B cell (primary cell): ENCODE measurements around the gene KIF16B. TPM values are rescaled to one million over a fixed set of nuclear protein-coding genes. Genes with fewer than 3 reads are reported as not detected.

Experiments
- ATAC-seq: fragments of 200-7000 bp; cut with Tn5 transposase; one replicate; pipeline ENCODE4 v1.10.0; 2021; ENCODE audit warnings: low read depth, mild to moderate bottlenecking, moderate number of reproducible peaks, moderate library complexity
- CTCF ChIA-PET: fragments of 350-600 bp; sonication (Branson Sonifier 250); formaldehyde crosslinking; loops from one replicate; lab custom pipeline; 2021; ENCODE audit warnings: antibody characterized with exemption, inconsistent platforms; lab: Charles Lee
- POLR2A ChIA-PET: fragments of 350-600 bp; sonication (Branson Sonifier 250); formaldehyde crosslinking; loops from one replicate; lab custom pipeline; 2021; ENCODE audit warnings: antibody characterized with exemption; lab: Charles Lee
- DNase-seq: peaks from one replicate; pipeline ENCODE4 v3.0.0; 2013
- H2AFZ ChIP-seq: 2 replicates; pipeline ENCODE4 v1.6.1; 2012; ENCODE audit warnings: mild to moderate bottlenecking, low read depth, low read length; ENCODE audit not compliant: insufficient read depth, poor library complexity, severe bottlenecking
- H3K27ac ChIP-seq, 2 donors: 1 replicate in 1 of 2; 2 replicates in 1 of 2; pipeline ENCODE4 v1.5.1; 2012 to 2013; ENCODE audit warnings: low read length in 2 of 2, mild to moderate bottlenecking in 2 of 2, moderate library complexity in 1 of 2
- H3K27me3 ChIP-seq, 4 experiments: fragments of 200-600 bp in 1 of 4; sonication (generic) in 1 of 4; replicated peaks in 1 of 4; 1 replicate in 2 of 4; 2 replicates in 2 of 4; pipeline versions ENCODE4 v1.6.1 to v1.7.0; 2013 to 2016; ENCODE audit warnings: low read length in 3 of 4, mild to moderate bottlenecking in 2 of 4, mixed read lengths in 1 of 4, moderate library complexity in 1 of 4; ENCODE audit not compliant: insufficient read depth in 4 of 4, control insufficient read depth in 3 of 4; ENCODE audit errors: control extremely low read depth in 1 of 4
- H3K36me3 ChIP-seq, 2 experiments: replicated peaks in 1 of 2; 1 replicate in 1 of 2; 2 replicates in 1 of 2; pipeline versions ENCODE4 v1.6.1 to v1.7.1; 2013; ENCODE audit warnings: low read length in 1 of 2; ENCODE audit not compliant: insufficient read depth in 2 of 2, control insufficient read depth in 1 of 2; ENCODE audit errors: control extremely low read depth in 1 of 2, extremely low read depth in 1 of 2
- H3K4me1 ChIP-seq, 2 donors: fragments of 200-600 bp in 1 of 2; sonication (generic) in 1 of 2; 1 replicate in 1 of 2; 2 replicates in 1 of 2; pipeline versions ENCODE4 v1.5.1 to v1.6.1; 2013 to 2017; ENCODE audit warnings: low read length in 2 of 2; ENCODE audit not compliant: control insufficient read depth in 2 of 2, insufficient read depth in 2 of 2
- H3K4me2 ChIP-seq: replicated peaks from 2 replicates; pipeline ENCODE3; 2012; ENCODE audit warnings: mild to moderate bottlenecking, low read depth, low read length; ENCODE audit not compliant: poor library complexity, severe bottlenecking
- H3K4me3 ChIP-seq, 5 experiments: fragments of 200-600 bp in 1 of 5; sonication (generic) in 1 of 5; 1 replicate in 3 of 5; 2 replicates in 2 of 5; pipeline versions ENCODE4 v1.5.1 to v1.7.0; 2011 to 2016; ENCODE audit warnings: low read length in 4 of 5, mild to moderate bottlenecking in 4 of 5, low read depth in 2 of 5, control low read depth in 1 of 5, moderate library complexity in 1 of 5; ENCODE audit not compliant: insufficient read depth in 1 of 5; ENCODE audit errors: control extremely low read depth in 1 of 5, extremely low read depth in 1 of 5
- H3K79me2 ChIP-seq: fragments of 200-600 bp; sonication (generic); one replicate; pipeline ENCODE4 v1.6.0; 2016; ENCODE audit warnings: low read length; ENCODE audit not compliant: control insufficient read depth, insufficient read depth
- H3K9ac ChIP-seq: fragments of 200-600 bp; sonication (generic); 2 replicates; pipeline ENCODE4 v1.6.1; 2017; ENCODE audit warnings: mild to moderate bottlenecking, low read length, moderate library complexity
- H3K9me3 ChIP-seq, 3 donors: one replicate each; pipeline versions ENCODE4 v1.6.1 to v1.7.1; 2013; ENCODE audit warnings: low read length in 2 of 3; ENCODE audit not compliant: control insufficient read depth in 2 of 3, insufficient read depth in 1 of 3; ENCODE audit errors: control extremely low read depth in 1 of 3
- H4K20me1 ChIP-seq: 2 replicates; pipeline ENCODE4 v1.6.0; 2012; ENCODE audit warnings: mild to moderate bottlenecking, low read length; ENCODE audit not compliant: insufficient read depth, control insufficient read depth, poor library complexity, severe bottlenecking
- H3K27ac Mint-ChIP-seq: one replicate; pipeline ENCODE4 v1.8.0; 2021; ENCODE audit warnings: mixed read lengths
- H3K27me3 Mint-ChIP-seq: one replicate; pipeline ENCODE4 v1.8.0; 2021; ENCODE audit warnings: mixed read lengths
- H3K4me1 Mint-ChIP-seq: one replicate; pipeline ENCODE4 v1.8.0; 2021; ENCODE audit warnings: mixed read lengths
- H3K4me3 Mint-ChIP-seq: one replicate; pipeline ENCODE4 v1.8.0; 2021; ENCODE audit warnings: mixed read lengths
- H3K9me3 Mint-ChIP-seq: one replicate; pipeline ENCODE4 v1.8.0; 2022; ENCODE audit warnings: mixed read lengths; ENCODE audit not compliant: insufficient read depth
- CTCF ChIP-seq: fragments of 200-600 bp; IDR thresholded peaks from one replicate; pipeline ENCODE4 v1.8.0; 2022; ENCODE audit warnings: antibody characterized with exemption, mild to moderate bottlenecking
- EZH2 ChIP-seq: IDR thresholded peaks from 2 replicates; pipeline ENCODE4 v1.6.1; 2012; ENCODE audit warnings: borderline replicate concordance, low read depth, mild to moderate bottlenecking, moderate library complexity, low read length; ENCODE audit not compliant: insufficient read depth, poor library complexity, severe bottlenecking
- WGBS: methylation state at CpG from one replicate; pipeline ENCODE4 v1.1.5; 2013; ENCODE audit warnings: missing lambda C conversion rate; ENCODE audit not compliant: insufficient coverage; 5-methylcytosine and 5-hydroxymethylcytosine counted together
- intact Hi-C: fragments of 100-400 bp; cut with micrococcal nuclease; formaldehyde crosslinking; loops from one replicate; pipeline ENCODE4 v1.10.0; 2022
- polyA plus RNA-seq: library from polyadenylated mRNA; depleted of rRNA; stranded (reverse); fragments of >200 nt; gene quantifications from 2 replicates; pipeline ENCODE4 v1.2.3, GENCODE V29; 2012
- total RNA-seq, 2 donors: library from RNA; stranded (reverse); fragments of 120-200 nt in 1 of 2; gene quantifications; 1 replicate in 1 of 2; 2 replicates in 1 of 2; pipeline versions ENCODE4 v1.2.3 to v1.2.4, GENCODE V29; 2013 to 2022

The KIF16B gene
- total and polyA plus RNA-seq, 2 donors (not counting 1 experiment from before 2014, with no cell fraction given) = 4.5 to 13.0 TPM

DNA sequence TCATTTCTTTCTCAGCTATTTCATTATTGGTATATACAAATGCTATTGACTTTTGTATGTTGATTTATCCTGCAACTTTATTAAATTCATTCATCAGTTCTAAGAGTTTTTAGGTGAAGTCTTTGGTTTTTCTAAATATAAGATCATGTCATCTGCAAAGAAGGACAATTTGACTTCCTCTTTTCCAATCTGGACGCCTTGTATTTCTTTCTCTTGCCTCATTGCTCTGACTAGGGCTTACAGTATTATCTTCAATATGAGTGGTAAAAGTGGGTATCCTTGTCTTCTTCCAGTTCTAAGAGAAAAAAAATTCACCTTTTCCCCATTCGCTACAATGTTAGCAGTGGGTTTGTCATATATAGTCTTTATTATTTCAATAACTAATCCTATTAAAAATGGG is 38.0 kb downstream of the KIF16B start:
- Histone ChIP-seq H3K4me2 (no peak overlapping the region), H4K20me1 (no peaks in the 10 kb centered on the region), H3K9me3 (no peaks in the 10 kb centered on the region), H3K27ac (no peak overlapping the region), H3K4me3 (no peak overlapping the region), H3K27me3 (no peaks in the 10 kb centered on the region), H3K9ac (no peak overlapping the region), H2AFZ (no peak overlapping the region), H3K36me3 (no peaks in the 10 kb centered on the region), H3K4me1 (peaks cover 0 to 6% of the 10 kb centered on the region in 2 donors), H3K79me2 (peaks cover 7% of the 10 kb centered on the region)
- no peaks in the 10 kb centered on the region for H3K27me3 Mint-ChIP-seq
- intact Hi-C loops = no loop called here
- no CpG with 5 or more reads among the region's 2 CpGs for WGBS
- no peak overlapping the region for H3K27ac Mint-ChIP-seq
- ChIA-PET POLR2A (no interaction called here), CTCF (no interaction called here)
- H3K4me1 Mint-ChIP-seq = peaks cover 14% of the 10 kb centered on the region
- DNase-seq (no peak), ATAC-seq (no peak)
- no peaks in the 10 kb centered on the region for H3K9me3 Mint-ChIP-seq
- TF ChIP-seq CTCF = no peak
- TF ChIP-seq EZH2 = no peak
- H3K4me3 Mint-ChIP-seq = no peak overlapping the region

- no peak overlapping the region for H3K27ac ChIP-seq
- no peak overlapping the region for H3K9ac ChIP-seq
- no peaks in the 10 kb centered on the region for H4K20me1 ChIP-seq
- H3K9me3 ChIP-seq = no peaks in the 10 kb centered on the region
- H3K4me3 ChIP-seq = no peak overlapping the region
- POLR2A ChIA-PET = no interaction called here
- Mint-ChIP-seq H3K9me3 (no peaks in the 10 kb centered on the region), H3K4me1 (peaks cover 14% of the 10 kb centered on the region), H3K4me3 (no peak overlapping the region), H3K27ac (no peak overlapping the region), H3K27me3 (no peaks in the 10 kb centered on the region)
- H3K4me2 ChIP-seq = no peak overlapping the region
- CTCF ChIA-PET = interaction anchor here (0.9 kb wide), 1 partner anchor 17 kb away, joined by 3 read pairs; no protein-coding TSS in a partner anchor
- H3K27me3 ChIP-seq = no peaks in the 10 kb centered on the region
- no peak for ATAC-seq
- no peak for DNase-seq
- H3K4me1 ChIP-seq = peaks cover 0 to 6% of the 10 kb centered on the region in 2 donors
- no peak for TF ChIP-seq EZH2
- no peak for TF ChIP-seq CTCF
- no peak overlapping the region for H2AFZ ChIP-seq
- H3K36me3 ChIP-seq = no peaks in the 10 kb centered on the region
- no CpG with 5 or more reads among the region's 1 CpG for WGBS
- H3K79me2 ChIP-seq = peaks cover 6% of the 10 kb centered on the region
- intact Hi-C loops = no loop called here
These were observed 39.7 kb downstream of the KIF16B start for GRCh38 chr20:16533502-16533901.
